ENCODE measurements around the gene AHCYL1.
A peak's percentile ranks its signal among the peaks of the same experiment; 100 is the strongest.
"Not testable (repeated sequence)": the region's sequence is repeated elsewhere in the genome, so short reads cannot be mapped to it uniquely, and the experiment has no call there.

Gene AHCYL1

GRCh38 chr1:109984456-109985246, at the start of gene AHCYL1:
AHCYL1 (plus strand) TSS chr1:109984765; CDS start chr1:109985053, 288 bp downstream.
- peak; percentile 99 for DNase-seq

GRCh38 chr1:109935451-109935900, 49.1 kb upstream of the AHCYL1 start:
- no peak for DNase-seq

- DNase-seq: no peak
Observed at GRCh38 chr1:109937738-109938137, 46.8 kb upstream of the AHCYL1 start.

- no peak for DNase-seq
Observed at GRCh38 chr1:109938556-109938955, 46.0 kb upstream of the AHCYL1 start.

GRCh38 chr1:109942434-109942833, 42.1 kb upstream of the AHCYL1 start:
- DNase-seq: no peak

- no peak for DNase-seq
Observed at GRCh38 chr1:109944541-109944940, 40.0 kb upstream of the AHCYL1 start.

- DNase-seq: no peak
Observed at GRCh38 chr1:109946511-109946910, 38.1 kb upstream of the AHCYL1 start.

- DNase-seq: no peak
Observed at GRCh38 chr1:109947582-109948284, 36.8 kb upstream of the AHCYL1 start.

- DNase-seq: no peak
Observed at GRCh38 chr1:109948285-109948630, 36.3 kb upstream of the AHCYL1 start.

- DNase-seq: no peak
Observed at GRCh38 chr1:109950038-109950437, 34.5 kb upstream of the AHCYL1 start.

GRCh38 chr1:109950509-109950908, 34.1 kb upstream of the AHCYL1 start:
- no peak for DNase-seq

- DNase-seq: not testable (repeated sequence)
Observed at GRCh38 chr1:109951501-109951900, 33.1 kb upstream of the AHCYL1 start.

- DNase-seq: no peak
Observed at GRCh38 chr1:109954041-109954512, 30.5 kb upstream of the AHCYL1 start.

- DNase-seq: no peak
Observed at GRCh38 chr1:109959632-109959973, 25.0 kb upstream of the AHCYL1 start.

GRCh38 chr1:109959974-109960744, 24.4 kb upstream of the AHCYL1 start:
- no peak for DNase-seq

- DNase-seq: no peak
Observed at GRCh38 chr1:109960745-109961094, 23.8 kb upstream of the AHCYL1 start.

- DNase-seq: no peak
Observed at GRCh38 chr1:109963864-109964263, 20.7 kb upstream of the AHCYL1 start.

- DNase-seq: no peak
Observed at GRCh38 chr1:109969146-109969829, 15.3 kb upstream of the AHCYL1 start.

- no peak for DNase-seq
Observed at GRCh38 chr1:109969907-109970306, 14.7 kb upstream of the AHCYL1 start.

- DNase-seq: no peak
Observed at GRCh38 chr1:109971559-109971958, 13.0 kb upstream of the AHCYL1 start.

GRCh38 chr1:109974191-109974590, 10.4 kb upstream of the AHCYL1 start:
- no peak for DNase-seq

GRCh38 chr1:109975718-109976117, 8.8 kb upstream of the AHCYL1 start:
- no peak for DNase-seq

- no peak for DNase-seq
Observed at GRCh38 chr1:109976762-109977161, 7.8 kb upstream of the AHCYL1 start.

Data from NCI-H1694 (cell line).